GM18520 (cell line): Measurements from ENCODE around the gene PNMT.

Experiments
- ATAC-seq: cut with Tn5 transposase; IDR thresholded peaks from one replicate; pipeline ENCODE4 v1.9.1; 2021; ENCODE audit not compliant: unreplicated experiment

The PNMT gene

GRCh38 chr17:39653316-39653661 is 15.0 kb upstream of the PNMT start:
- no peak for ATAC-seq

- ATAC-seq = no peak
Observed at GRCh38 chr17:39653662-39654331, 14.5 kb upstream of the PNMT start.

- ATAC-seq = no peak
Observed at GRCh38 chr17:39655105-39655504, 13.1 kb upstream of the PNMT start.

GRCh38 chr17:39658346-39658745 is 9.9 kb upstream of the PNMT start:
- ATAC-seq = no peak

- no peak for ATAC-seq
Observed at GRCh38 chr17:39658760-39659159, 9.5 kb upstream of the PNMT start.

GRCh38 chr17:39659279-39660010 is 8.8 kb upstream of the PNMT start:
- no peak for ATAC-seq

- ATAC-seq = no peak
Observed at GRCh38 chr17:39660011-39660360, 8.3 kb upstream of the PNMT start.

GRCh38 chr17:39660397-39661385 is 7.6 kb upstream of the PNMT start:
- no peak for ATAC-seq

- no peak for ATAC-seq
Observed at GRCh38 chr17:39661744-39662541, 6.3 kb upstream of the PNMT start.

GRCh38 chr17:39662551-39663339 is 5.5 kb upstream of the PNMT start:
- no peak for ATAC-seq

- no peak for ATAC-seq
Observed at GRCh38 chr17:39663340-39663687, 4.9 kb upstream of the PNMT start.

- ATAC-seq = no peak
Observed at GRCh38 chr17:39663688-39664580, 4.3 kb upstream of the PNMT start.

- no peak for ATAC-seq
Observed at GRCh38 chr17:39664581-39665561, 3.4 kb upstream of the PNMT start, which contains the start of gene TCAP. TSS of gene TCAP (plus strand) at chr17:39665349. CDS start at chr17:39665360, 11 bp downstream.

GRCh38 chr17:39665642-39666224 is 2.5 kb upstream of the PNMT start:
- ATAC-seq = no peak

GRCh38 chr17:39666231-39666600 is 2.0 kb upstream of the PNMT start:
- no peak for ATAC-seq

- no peak for ATAC-seq
Observed at GRCh38 chr17:39666601-39667261, 1.5 kb upstream of the PNMT start.
